ENCODE data around the gene CCBE1.

DNA sequence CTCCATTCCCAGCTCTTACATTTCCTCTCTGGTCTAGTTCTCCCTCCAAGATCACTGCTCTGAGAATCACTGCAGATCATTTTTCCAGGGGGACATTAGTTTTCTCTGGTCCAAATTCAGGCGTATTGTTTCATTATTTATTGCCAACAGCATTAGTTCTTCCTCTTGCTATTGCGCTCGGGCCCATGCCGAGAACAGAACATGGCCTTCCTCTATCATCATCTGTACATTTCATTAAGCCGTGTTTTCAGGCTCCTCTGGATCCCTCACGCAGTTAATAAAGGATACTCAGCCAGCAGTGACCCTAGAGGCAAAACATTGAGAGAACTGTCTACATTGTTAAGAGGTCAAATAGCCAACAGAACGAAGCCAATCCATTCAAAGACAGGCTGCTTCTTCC is 63.9 kb downstream of the CCBE1 start:
- TF ChIP-seq EZH2 (IDR thresholded peaks at IDR 0.05; ENCODE audit: low read length, missing control alignments) (no peak), CTCF (conservative IDR thresholded peaks at IDR 0.05 in 1 of 2, IDR thresholded peaks at IDR 0.05 in 1 of 2; ENCODE audit: low read depth in 1 of 2, low read length in 2 of 2) (no peak)
